B cell (primary cell): ENCODE measurements around the gene GPC4. TPM values are rescaled to one million over a fixed set of nuclear protein-coding genes. Genes with fewer than 3 reads are reported as not detected.

ENCODE experiments used
- ATAC-seq: fragments of 200-7000 bp; cut with Tn5 transposase; one replicate; pipeline ENCODE4 v1.10.0; 2021; ENCODE audit warnings: low read depth, mild to moderate bottlenecking, moderate number of reproducible peaks, moderate library complexity
- CTCF ChIA-PET: fragments of 350-600 bp; sonication (Branson Sonifier 250); formaldehyde crosslinking; loops from one replicate; lab custom pipeline; 2021; ENCODE audit warnings: antibody characterized with exemption, inconsistent platforms; lab: Charles Lee
- POLR2A ChIA-PET: fragments of 350-600 bp; sonication (Branson Sonifier 250); formaldehyde crosslinking; loops from one replicate; lab custom pipeline; 2021; ENCODE audit warnings: antibody characterized with exemption; lab: Charles Lee
- DNase-seq: peaks from one replicate; pipeline ENCODE4 v3.0.0; 2013
- H2AFZ ChIP-seq: 2 replicates; pipeline ENCODE4 v1.6.1; 2012; ENCODE audit warnings: mild to moderate bottlenecking, low read depth, low read length; ENCODE audit not compliant: insufficient read depth, poor library complexity, severe bottlenecking
- H3K27ac ChIP-seq, 2 donors: 1 replicate in 1 of 2; 2 replicates in 1 of 2; pipeline ENCODE4 v1.5.1; 2012 to 2013; ENCODE audit warnings: low read length in 2 of 2, mild to moderate bottlenecking in 2 of 2, moderate library complexity in 1 of 2
- H3K27me3 ChIP-seq, 4 experiments: fragments of 200-600 bp in 1 of 4; sonication (generic) in 1 of 4; replicated peaks in 1 of 4; 1 replicate in 2 of 4; 2 replicates in 2 of 4; pipeline versions ENCODE4 v1.6.1 to v1.7.0; 2013 to 2016; ENCODE audit warnings: low read length in 3 of 4, mild to moderate bottlenecking in 2 of 4, mixed read lengths in 1 of 4, moderate library complexity in 1 of 4; ENCODE audit not compliant: insufficient read depth in 4 of 4, control insufficient read depth in 3 of 4; ENCODE audit errors: control extremely low read depth in 1 of 4
- H3K36me3 ChIP-seq, 2 experiments: replicated peaks in 1 of 2; 1 replicate in 1 of 2; 2 replicates in 1 of 2; pipeline versions ENCODE4 v1.6.1 to v1.7.1; 2013; ENCODE audit warnings: low read length in 1 of 2; ENCODE audit not compliant: insufficient read depth in 2 of 2, control insufficient read depth in 1 of 2; ENCODE audit errors: control extremely low read depth in 1 of 2, extremely low read depth in 1 of 2
- H3K4me1 ChIP-seq, 2 donors: fragments of 200-600 bp in 1 of 2; sonication (generic) in 1 of 2; 1 replicate in 1 of 2; 2 replicates in 1 of 2; pipeline versions ENCODE4 v1.5.1 to v1.6.1; 2013 to 2017; ENCODE audit warnings: low read length in 2 of 2; ENCODE audit not compliant: control insufficient read depth in 2 of 2, insufficient read depth in 2 of 2
- H3K4me2 ChIP-seq: replicated peaks from 2 replicates; pipeline ENCODE3; 2012; ENCODE audit warnings: mild to moderate bottlenecking, low read depth, low read length; ENCODE audit not compliant: poor library complexity, severe bottlenecking
- H3K4me3 ChIP-seq, 5 experiments: fragments of 200-600 bp in 1 of 5; sonication (generic) in 1 of 5; 1 replicate in 3 of 5; 2 replicates in 2 of 5; pipeline versions ENCODE4 v1.5.1 to v1.7.0; 2011 to 2016; ENCODE audit warnings: low read length in 4 of 5, mild to moderate bottlenecking in 4 of 5, low read depth in 2 of 5, control low read depth in 1 of 5, moderate library complexity in 1 of 5; ENCODE audit not compliant: insufficient read depth in 1 of 5; ENCODE audit errors: control extremely low read depth in 1 of 5, extremely low read depth in 1 of 5
- H3K79me2 ChIP-seq: fragments of 200-600 bp; sonication (generic); one replicate; pipeline ENCODE4 v1.6.0; 2016; ENCODE audit warnings: low read length; ENCODE audit not compliant: control insufficient read depth, insufficient read depth
- H3K9ac ChIP-seq: fragments of 200-600 bp; sonication (generic); 2 replicates; pipeline ENCODE4 v1.6.1; 2017; ENCODE audit warnings: mild to moderate bottlenecking, low read length, moderate library complexity
- H3K9me3 ChIP-seq, 3 donors: one replicate each; pipeline versions ENCODE4 v1.6.1 to v1.7.1; 2013; ENCODE audit warnings: low read length in 2 of 3; ENCODE audit not compliant: control insufficient read depth in 2 of 3, insufficient read depth in 1 of 3; ENCODE audit errors: control extremely low read depth in 1 of 3
- H4K20me1 ChIP-seq: 2 replicates; pipeline ENCODE4 v1.6.0; 2012; ENCODE audit warnings: mild to moderate bottlenecking, low read length; ENCODE audit not compliant: insufficient read depth, control insufficient read depth, poor library complexity, severe bottlenecking
- H3K27ac Mint-ChIP-seq: one replicate; pipeline ENCODE4 v1.8.0; 2021; ENCODE audit warnings: mixed read lengths
- H3K27me3 Mint-ChIP-seq: one replicate; pipeline ENCODE4 v1.8.0; 2021; ENCODE audit warnings: mixed read lengths
- H3K4me1 Mint-ChIP-seq: one replicate; pipeline ENCODE4 v1.8.0; 2021; ENCODE audit warnings: mixed read lengths
- H3K4me3 Mint-ChIP-seq: one replicate; pipeline ENCODE4 v1.8.0; 2021; ENCODE audit warnings: mixed read lengths
- H3K9me3 Mint-ChIP-seq: one replicate; pipeline ENCODE4 v1.8.0; 2022; ENCODE audit warnings: mixed read lengths; ENCODE audit not compliant: insufficient read depth
- CTCF ChIP-seq: fragments of 200-600 bp; IDR thresholded peaks from one replicate; pipeline ENCODE4 v1.8.0; 2022; ENCODE audit warnings: antibody characterized with exemption, mild to moderate bottlenecking
- EZH2 ChIP-seq: IDR thresholded peaks from 2 replicates; pipeline ENCODE4 v1.6.1; 2012; ENCODE audit warnings: borderline replicate concordance, low read depth, mild to moderate bottlenecking, moderate library complexity, low read length; ENCODE audit not compliant: insufficient read depth, poor library complexity, severe bottlenecking
- WGBS: methylation state at CpG from one replicate; pipeline ENCODE4 v1.1.5; 2013; ENCODE audit warnings: missing lambda C conversion rate; ENCODE audit not compliant: insufficient coverage; 5-methylcytosine and 5-hydroxymethylcytosine counted together
- intact Hi-C: fragments of 100-400 bp; cut with micrococcal nuclease; formaldehyde crosslinking; loops from one replicate; pipeline ENCODE4 v1.10.0; 2022
- polyA plus RNA-seq: library from polyadenylated mRNA; depleted of rRNA; stranded (reverse); fragments of >200 nt; gene quantifications from 2 replicates; pipeline ENCODE4 v1.2.3, GENCODE V29; 2012
- total RNA-seq, 2 donors: library from RNA; stranded (reverse); fragments of 120-200 nt in 1 of 2; gene quantifications; 1 replicate in 1 of 2; 2 replicates in 1 of 2; pipeline versions ENCODE4 v1.2.3 to v1.2.4, GENCODE V29; 2013 to 2022

GPC4 gene
- total and polyA plus RNA-seq, 2 donors (not counting 1 experiment from before 2014, with no cell fraction given), result 0.30 to 0.47 TPM

- no peak overlapping the region for H2AFZ ChIP-seq
- Mint-ChIP-seq H3K27ac (no peak overlapping the region), H3K4me1 (peaks cover 5% of the 10 kb centered on the region), H3K4me3 (no peak overlapping the region), H3K27me3 (no peaks in the 10 kb centered on the region), H3K9me3 (no peaks in the 10 kb centered on the region)
- POLR2A ChIA-PET, result no interaction called here
- no peak overlapping the region for H3K4me3 ChIP-seq
- DNase-seq (no peak), ATAC-seq (no peak)
- H3K9me3 ChIP-seq, result no peaks in the 10 kb centered on the region
- no peaks in the 10 kb centered on the region for H3K36me3 ChIP-seq
- no peaks in the 10 kb centered on the region for H3K4me1 ChIP-seq
- no peaks in the 10 kb centered on the region for H3K79me2 ChIP-seq
- H4K20me1 ChIP-seq, result no peaks in the 10 kb centered on the region
- WGBS, result no CpG with 5 or more reads among the region's 3 CpGs
- H3K27ac ChIP-seq, result no peak overlapping the region
- TF ChIP-seq EZH2 (no peak), CTCF (no peak)
- intact Hi-C loops, result no loop called here
- H3K27me3 ChIP-seq, result no peaks in the 10 kb centered on the region
- no peak overlapping the region for H3K4me2 ChIP-seq
- CTCF ChIA-PET, result no interaction called here
- H3K9ac ChIP-seq, result no peak overlapping the region
These were observed 28.9 kb upstream of the GPC4 start for GRCh38 chrX:133444196-133444595.

- Histone ChIP-seq H3K4me3 (no peak overlapping the region), H2AFZ (no peak overlapping the region), H4K20me1 (no peaks in the 10 kb centered on the region), H3K4me2 (no peak overlapping the region), H3K79me2 (no peaks in the 10 kb centered on the region), H3K27me3 (no peaks in the 10 kb centered on the region), H3K27ac (no peak overlapping the region), H3K4me1 (no peaks in the 10 kb centered on the region), H3K9ac (no peak overlapping the region), H3K9me3 (no peaks in the 10 kb centered on the region), H3K36me3 (no peaks in the 10 kb centered on the region)
- DNase-seq (no peak), ATAC-seq (no peak)
- intact Hi-C loops, result no loop called here
- TF ChIP-seq EZH2 (no peak), CTCF (no peak)
- WGBS, result 87% methylated on average over 6 of the region's 7 CpGs
- Mint-ChIP-seq H3K4me3 (no peak overlapping the region), H3K27ac (no peak overlapping the region), H3K27me3 (no peaks in the 10 kb centered on the region), H3K9me3 (no peaks in the 10 kb centered on the region), H3K4me1 (peaks cover 5% of the 10 kb centered on the region)
- ChIA-PET POLR2A (no interaction called here), CTCF (no interaction called here)
These were observed 25.5 kb upstream of the GPC4 start for GRCh38 chrX:133440797-133441163.
